NCI-H1436 (cell line): Measurements from ENCODE around the gene DLG1.
A peak's percentile ranks its signal among the peaks of the same experiment; 100 is the strongest.
"Not testable (repeated sequence)": the region's sequence is repeated elsewhere in the genome, so short reads cannot be mapped to it uniquely, and the experiment has no call there.

Source experiments
- DNase-seq: peaks from one replicate; lab custom pipeline; 2025; lab: John Stamatoyannopoulos, UW

Gene DLG1

DNA sequence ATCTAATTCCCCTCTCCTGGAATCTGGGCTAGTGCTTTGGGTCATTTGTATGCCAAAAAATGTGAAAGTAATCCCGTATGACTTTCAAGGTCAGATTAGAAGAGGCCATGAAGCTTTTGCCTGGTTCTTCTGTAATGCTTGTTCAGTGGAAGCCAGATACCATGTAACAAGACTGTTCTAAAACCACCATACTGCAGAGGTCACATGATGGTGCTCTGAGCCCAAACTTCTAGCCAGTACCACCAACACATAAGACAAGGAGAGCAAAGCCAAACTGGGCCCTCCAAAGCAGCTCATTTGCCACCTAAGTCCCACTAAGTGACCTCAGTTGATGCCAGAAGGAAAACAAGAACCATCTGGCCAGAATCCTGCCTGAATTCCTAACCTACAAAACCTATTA, 204.5 kb downstream of the DLG1 start:
- no peak for DNase-seq

DNA sequence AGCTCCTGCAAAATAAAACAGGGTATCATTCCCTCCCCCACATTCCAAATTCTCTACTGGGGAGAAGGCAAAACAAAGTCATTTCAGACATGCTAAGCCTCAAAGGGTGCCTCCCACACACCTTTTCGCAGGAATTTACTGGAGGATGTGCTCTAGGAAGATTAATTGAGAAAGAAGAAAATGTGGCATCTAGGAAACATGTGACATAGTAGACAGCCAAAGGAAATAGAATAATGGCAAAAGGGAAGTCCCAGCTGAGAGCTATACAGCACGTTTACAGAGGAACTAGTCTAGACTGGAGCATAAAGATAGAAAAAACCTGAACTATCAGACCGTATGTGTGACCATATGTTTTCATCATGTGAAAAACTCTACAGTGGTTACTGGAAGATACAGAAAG, 210.0 kb downstream of the DLG1 start:
- no peak for DNase-seq

GRCh38 chr3:197085137-197085536, 213.3 kb downstream of the DLG1 start:
- DNase-seq = no peak

GRCh38 chr3:197083486-197083885, 214.9 kb downstream of the DLG1 start:
- no peak for DNase-seq

DNA sequence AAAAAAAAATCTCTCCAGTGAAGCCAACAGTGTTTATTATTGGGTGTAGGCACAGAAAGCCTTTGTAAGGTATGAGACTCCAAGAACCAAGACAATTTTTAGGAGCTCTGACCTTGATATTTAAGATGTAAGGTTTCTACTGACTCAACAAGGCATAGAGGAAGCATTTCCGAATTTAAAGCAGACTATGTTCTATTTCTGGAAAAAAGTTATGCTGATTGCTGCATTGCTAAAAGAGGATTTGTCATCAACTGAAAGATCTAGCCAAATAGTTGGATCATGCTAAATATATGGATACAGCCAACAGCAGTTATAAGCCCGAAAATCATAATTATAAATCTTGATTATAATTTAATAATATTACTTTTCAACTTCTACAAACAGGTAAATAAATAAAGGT, 215.5 kb downstream of the DLG1 start:
- DNase-seq = no peak

- no peak for DNase-seq
Measured at GRCh38 chr3:197080344-197080743, 218.1 kb downstream of the DLG1 start.

GRCh38 chr3:197076415-197076814, 222.0 kb downstream of the DLG1 start:
- peak; percentile 4 for DNase-seq

- no peak for DNase-seq
Measured at GRCh38 chr3:197068077-197068476, 230.3 kb downstream of the DLG1 start.

- no peak for DNase-seq
Measured at GRCh38 chr3:197064771-197065170, 233.6 kb downstream of the DLG1 start.

DNA sequence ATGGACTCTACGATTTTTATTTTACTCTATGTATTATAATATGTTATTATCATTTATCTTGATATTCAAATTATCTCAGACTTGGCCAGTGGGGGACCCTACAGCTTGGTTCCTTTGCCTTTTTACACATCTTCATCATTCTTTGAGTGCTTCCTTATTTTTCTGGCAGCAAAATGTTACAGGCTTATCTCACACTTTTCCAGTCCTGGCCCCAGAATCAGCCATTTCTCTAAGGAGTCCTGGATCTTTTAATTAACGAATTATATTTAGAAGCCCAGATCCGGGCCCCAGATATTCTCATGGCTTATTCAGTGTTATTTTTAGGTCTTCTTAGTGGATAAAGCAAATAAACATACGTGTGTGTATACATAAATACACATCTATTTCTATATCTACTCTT, 236.0 kb downstream of the DLG1 start:
- DNase-seq = no peak

GRCh38 chr3:197051637-197052036, 246.8 kb downstream of the DLG1 start:
- not testable (repeated sequence) for DNase-seq

- DNase-seq = no peak
Measured at GRCh38 chr3:197050511-197050910, 247.9 kb downstream of the DLG1 start.

DNA sequence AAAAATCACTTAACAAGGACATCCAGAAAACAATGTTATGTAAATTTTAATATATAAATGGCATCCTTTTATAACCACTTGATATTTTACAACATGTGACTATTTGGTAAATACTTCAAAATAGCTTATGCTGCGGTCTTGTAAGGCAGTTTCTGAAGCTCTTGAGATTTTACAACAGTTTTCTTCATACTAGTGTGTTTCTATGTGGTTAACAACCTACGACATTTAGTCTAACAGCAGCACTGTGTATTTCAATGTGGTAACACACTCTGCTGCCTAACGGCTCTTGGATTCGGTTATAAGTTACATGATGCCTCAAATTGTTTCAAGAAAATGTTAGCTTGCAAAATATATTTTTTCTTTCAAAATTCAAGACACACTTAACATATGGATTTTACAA, 255.9 kb downstream of the DLG1 start:
- DNase-seq = no peak

DNA sequence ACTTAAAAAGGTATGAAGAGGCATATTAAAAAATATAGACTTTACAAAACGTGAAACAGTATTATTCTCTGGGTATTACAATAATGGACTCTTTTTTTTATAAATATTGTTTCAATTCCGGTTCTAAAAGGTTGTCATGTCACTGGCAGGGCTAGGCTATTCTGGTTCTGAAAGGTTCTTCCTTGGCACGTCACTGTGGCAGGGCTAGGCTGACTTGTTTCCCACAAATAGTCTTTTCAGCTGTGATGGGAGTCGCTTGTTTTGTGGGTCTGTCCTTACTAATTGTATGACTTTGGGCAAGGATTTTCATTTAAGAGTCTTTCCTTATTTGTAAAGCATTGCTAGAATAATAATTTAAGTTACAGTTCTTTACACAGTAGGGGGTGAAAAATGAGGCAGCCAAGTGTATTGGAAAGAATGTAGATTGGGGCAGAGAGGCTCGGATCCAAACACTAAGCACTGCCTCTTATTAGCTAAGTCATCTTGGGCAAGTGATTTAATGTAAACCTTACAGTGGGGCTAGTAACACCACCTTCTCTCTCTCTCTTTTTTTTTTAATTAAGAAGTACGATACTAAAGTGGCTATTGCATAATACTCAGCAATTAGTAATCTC, 256.4 kb downstream of the DLG1 start:
- DNase-seq = no peak

- no peak for DNase-seq
Measured at GRCh38 chr3:197040658-197041057, 257.8 kb downstream of the DLG1 start.

DNA sequence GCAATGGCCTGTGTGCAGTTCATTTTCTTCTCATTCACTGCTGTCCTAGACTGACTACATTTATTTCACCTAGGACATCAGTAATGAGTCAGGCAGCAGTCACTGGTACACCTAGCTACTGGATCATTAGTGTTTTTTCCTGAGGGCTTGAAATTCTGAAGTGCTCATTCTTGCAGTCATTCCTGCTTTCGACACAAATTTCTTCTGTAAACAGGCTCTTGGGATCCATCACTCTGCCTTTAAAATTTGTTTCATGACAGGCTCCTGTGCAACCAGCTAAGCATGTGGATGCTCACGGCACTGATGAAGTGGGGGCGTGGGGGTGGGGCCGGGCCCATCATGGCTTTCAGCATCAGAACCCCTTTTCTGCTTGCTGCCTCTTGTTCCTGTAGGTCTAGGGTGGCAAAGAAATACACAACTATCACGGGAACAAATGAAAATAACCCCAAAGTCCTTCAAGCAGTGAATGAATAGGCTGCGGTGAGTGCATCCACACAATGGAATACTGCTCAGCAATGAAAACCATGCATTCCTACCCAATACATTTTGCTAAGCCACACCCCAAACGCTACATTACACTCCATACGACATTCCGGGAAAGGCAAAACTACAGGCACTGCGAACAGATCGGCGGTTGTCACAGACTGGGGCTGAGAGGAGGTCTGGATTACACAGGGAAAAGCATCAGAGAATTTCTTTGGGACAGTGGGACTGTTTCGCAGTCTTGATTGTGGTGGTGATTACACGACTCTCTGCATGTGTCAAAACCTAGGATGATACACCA, 259.5 kb downstream of the DLG1 start:
- DNase-seq = no peak

- DNase-seq = no peak
Measured at GRCh38 chr3:197035577-197035976, 262.8 kb downstream of the DLG1 start.

- not testable (repeated sequence) for DNase-seq
Measured at GRCh38 chr3:197034778-197035177, 263.6 kb downstream of the DLG1 start.

- DNase-seq = not testable (repeated sequence)
Measured at GRCh38 chr3:197033764-197034163, 264.6 kb downstream of the DLG1 start.

- no peak for DNase-seq
Measured at GRCh38 chr3:197031315-197032285, 266.8 kb downstream of the DLG1 start.

DNA sequence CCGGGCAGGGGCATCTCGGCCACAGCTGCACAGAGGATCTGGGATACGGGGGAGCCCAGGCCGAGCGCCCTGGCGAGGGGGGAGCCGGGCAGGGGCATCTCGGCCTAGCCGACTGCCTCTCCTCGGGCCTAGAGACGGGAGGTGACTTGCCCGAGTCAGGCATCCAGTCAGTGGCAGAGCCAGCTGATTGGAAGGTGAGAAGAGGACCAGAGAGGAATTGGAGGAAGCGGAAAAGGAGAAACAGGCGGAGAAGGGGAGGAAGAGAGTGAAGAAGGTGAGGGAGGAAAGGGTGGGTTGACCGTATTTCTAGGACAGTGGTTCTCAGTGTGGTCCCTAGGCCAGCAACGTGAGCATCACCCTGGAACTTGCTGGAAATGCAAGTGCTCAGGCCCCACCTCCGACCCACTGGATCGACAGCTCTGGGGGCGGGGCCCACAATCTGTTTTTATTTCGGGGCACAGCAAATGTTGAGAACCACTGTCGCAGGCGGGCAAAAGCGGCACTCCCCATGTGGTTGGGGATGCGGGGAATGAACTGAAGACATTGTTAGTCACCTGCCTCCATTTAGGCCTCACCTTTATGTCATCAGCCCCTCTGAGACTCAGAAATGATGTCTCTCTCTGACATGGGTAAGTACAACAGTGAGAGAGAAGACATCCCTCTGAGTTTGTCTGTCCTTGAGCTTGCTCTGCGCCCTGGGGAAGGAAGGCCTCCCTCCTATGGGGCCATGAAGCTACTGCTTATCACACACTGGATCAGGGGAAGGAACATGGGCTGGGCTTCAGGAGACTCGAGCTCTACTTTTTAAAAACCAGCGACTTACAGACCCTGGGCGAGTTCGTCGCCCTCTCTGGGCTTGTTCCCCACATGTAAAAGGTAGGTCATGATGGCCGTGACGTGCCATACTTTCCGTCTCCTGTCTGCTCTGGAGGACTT, 267.8 kb downstream of the DLG1 start:
- DNase-seq = no peak
